Neuronal stem cell (in vitro differentiated cells): ENCODE data around the gene PRICKLE1. TPM values are rescaled to one million over a fixed set of nuclear protein-coding genes. Genes with fewer than 3 reads are reported as not detected.

Experiments
- DNase-seq: peaks from one replicate; pipeline ENCODE4 v3.0.0-alpha.2; 2013; ENCODE audit warnings: low spot score
- H2AFZ ChIP-seq: one replicate; pipeline ENCODE4 v1.6.1; 2013; ENCODE audit warnings: mild to moderate bottlenecking, low read length, inconsistent platforms
- H2AK5ac ChIP-seq: 2 replicates; pipeline ENCODE4 v1.6.1; 2013; ENCODE audit warnings: low read depth, mild to moderate bottlenecking, inconsistent platforms, low read length, moderate library complexity, mixed read lengths
- H2BK120ac ChIP-seq: 2 replicates; pipeline ENCODE4 v1.6.1; 2013; ENCODE audit warnings: low read depth, mild to moderate bottlenecking, inconsistent platforms, low read length, moderate library complexity, mixed read lengths
- H2BK12ac ChIP-seq: one replicate; pipeline ENCODE4 v1.6.1; 2013; ENCODE audit warnings: low read length, inconsistent platforms
- H2BK15ac ChIP-seq: 2 replicates; pipeline ENCODE4 v1.6.1; 2013; ENCODE audit warnings: mild to moderate bottlenecking, low read length, inconsistent platforms, mixed read lengths
- H2BK5ac ChIP-seq: one replicate; pipeline ENCODE4 v1.6.1; 2013; ENCODE audit warnings: inconsistent platforms, mild to moderate bottlenecking, low read length, moderate library complexity
- H3K14ac ChIP-seq: one replicate; pipeline ENCODE4 v1.6.1; 2013; ENCODE audit warnings: low read length, inconsistent platforms
- H3K18ac ChIP-seq: 2 replicates; pipeline ENCODE4 v1.6.1; 2013; ENCODE audit warnings: low read length, inconsistent platforms
- H3K23ac ChIP-seq: 2 replicates; pipeline ENCODE4 v1.6.1; 2013; ENCODE audit warnings: low read depth, mild to moderate bottlenecking, mixed read lengths, low read length, inconsistent platforms; ENCODE audit not compliant: poor library complexity
- H3K27ac ChIP-seq: replicated peaks from 3 replicates; pipeline ENCODE4 v1.5.1; 2013; ENCODE audit warnings: low read length, inconsistent platforms
- H3K27me3 ChIP-seq, 3 experiments: 2 replicates each; pipeline ENCODE4 v1.6.1; 2013; ENCODE audit warnings: low read length in 3 of 3, mild to moderate bottlenecking in 2 of 3, inconsistent platforms in 1 of 3, low read depth in 1 of 3, mixed read lengths in 1 of 3, moderate library complexity in 1 of 3; ENCODE audit not compliant: control insufficient read depth in 3 of 3, insufficient read depth in 3 of 3
- H3K36me3 ChIP-seq, 2 donors: replicated peaks in 1 of 2; 2 replicates each; pipeline ENCODE4 v1.6.1; 2013; ENCODE audit warnings: low read length in 2 of 2; ENCODE audit not compliant: control insufficient read depth in 2 of 2, insufficient read depth in 2 of 2
- H3K4ac ChIP-seq: 2 replicates; pipeline ENCODE4 v1.6.1; 2013; ENCODE audit warnings: inconsistent platforms, mild to moderate bottlenecking, low read length, moderate library complexity
- H3K4me1 ChIP-seq, 2 donors: 1 replicate in 1 of 2; 2 replicates in 1 of 2; pipeline ENCODE4 v1.6.1; 2013; ENCODE audit warnings: low read length in 2 of 2, low read depth in 1 of 2; ENCODE audit not compliant: control insufficient read depth in 2 of 2, insufficient read depth in 1 of 2
- H3K4me2 ChIP-seq: one replicate; pipeline ENCODE4 v1.6.1; 2013; ENCODE audit warnings: mild to moderate bottlenecking, low read length, inconsistent platforms; ENCODE audit not compliant: insufficient read depth, poor library complexity, severe bottlenecking
- H3K4me3 ChIP-seq, 2 donors: 2 replicates each; pipeline ENCODE4 v1.5.1; 2013; ENCODE audit warnings: low read length in 2 of 2, mild to moderate bottlenecking in 2 of 2, inconsistent platforms in 1 of 2, moderate library complexity in 1 of 2
- H3K79me1 ChIP-seq: one replicate; pipeline ENCODE4 v1.6.1; 2013; ENCODE audit warnings: low read depth, mild to moderate bottlenecking, inconsistent platforms, low read length, moderate library complexity
- H3K9ac ChIP-seq: one replicate; pipeline ENCODE4 v1.6.1; 2013; ENCODE audit warnings: mild to moderate bottlenecking, low read depth, low read length, inconsistent platforms; ENCODE audit not compliant: poor library complexity
- H3K9me3 ChIP-seq, 2 donors: replicated peaks in 1 of 2; 2 replicates each; pipeline versions ENCODE3 to v1.6.1; 2013; ENCODE audit warnings: low read length in 2 of 2, mild to moderate bottlenecking in 2 of 2, inconsistent platforms in 1 of 2, low read depth in 1 of 2, mixed read lengths in 1 of 2, moderate library complexity in 1 of 2; ENCODE audit not compliant: control insufficient read depth in 2 of 2, insufficient read depth in 1 of 2
- H4K8ac ChIP-seq: one replicate; pipeline ENCODE4 v1.6.1; 2013; ENCODE audit warnings: low read depth, mild to moderate bottlenecking, inconsistent platforms, low read length, moderate library complexity
- H4K91ac ChIP-seq: one replicate; pipeline ENCODE4 v1.6.1; 2013; ENCODE audit warnings: low read length, low read depth, mild to moderate bottlenecking, inconsistent platforms; ENCODE audit not compliant: poor library complexity
- WGBS, 2 donors: extraction: QIAGEN DNeasy Blood & Tissue Kit; methylation state at CpG; one replicate each; pipeline ENCODE4 v1.1.7; 2013; ENCODE audit warnings: missing lambda C conversion rate in 2 of 2, mixed read lengths in 1 of 2; ENCODE audit not compliant: insufficient read length in 2 of 2, insufficient replicate concordance in 1 of 2; ENCODE audit errors: extremely low coverage in 2 of 2; 5-methylcytosine and 5-hydroxymethylcytosine counted together
- polyA plus RNA-seq, 2 experiments: library from polyadenylated mRNA; stranded (reverse); fragments of 200-250 nt; gene quantifications; one replicate each; pipeline ENCODE4 v1.2.3, GENCODE V29; 2013

Gene PRICKLE1
- polyA plus RNA-seq (2013, experiment 1 of 2): 3.9 TPM
- 3.9 TPM for polyA plus RNA-seq (2013, experiment 2 of 2)

DNA sequence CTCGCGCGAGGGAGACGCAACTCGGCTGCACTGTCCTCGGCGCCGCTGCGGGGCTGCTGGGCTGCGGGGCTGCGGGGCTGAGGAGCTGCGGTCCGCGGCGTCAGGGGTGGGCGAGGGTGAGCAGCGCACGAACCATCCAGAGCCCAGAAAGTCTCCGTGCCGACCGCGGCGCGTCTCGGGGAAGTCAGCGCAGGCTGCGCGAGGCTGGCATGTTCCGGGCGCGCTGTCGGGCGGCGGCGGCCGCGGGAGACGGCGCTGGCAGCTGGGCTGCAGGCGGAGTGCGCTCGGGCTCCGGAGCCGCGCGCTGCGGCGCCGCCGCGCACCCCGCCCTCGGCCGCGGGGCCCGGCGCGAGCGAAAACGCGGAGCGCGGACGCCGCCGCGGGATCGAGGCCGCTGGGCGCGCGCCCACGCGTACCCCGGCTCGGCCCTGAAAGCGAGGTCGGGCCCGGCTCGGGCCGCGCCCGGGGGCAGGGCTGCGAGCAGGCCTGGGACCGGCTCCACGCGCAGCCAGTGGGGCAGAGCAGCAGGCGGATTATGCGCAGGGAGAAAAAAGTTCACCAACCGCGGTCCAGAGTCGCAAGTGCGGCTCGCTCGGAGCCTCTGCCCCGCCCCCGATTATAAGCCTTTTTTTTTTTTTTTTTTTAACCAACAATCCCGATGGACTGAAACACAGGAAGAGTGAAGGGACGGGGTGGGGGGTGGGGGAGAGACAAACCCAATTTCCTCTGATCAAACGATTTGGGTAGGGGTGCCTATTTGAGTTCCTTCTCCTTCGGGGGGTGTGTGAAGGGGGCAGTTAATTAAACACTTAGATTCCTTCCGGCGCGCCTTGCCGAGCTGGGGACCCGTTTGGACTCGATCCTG, at the start of gene PRICKLE1:
PRICKLE1 (minus strand) TSS at position 282 of the 865 bp plus-strand sequence. CDS start 117,230 bp downstream, outside the sequence.
- Histone ChIP-seq H3K27ac (no peak within 1 kb of the TSS), H2BK5ac (no peak within 1 kb of the TSS), H3K4me3 (peak within 1 kb of the TSS; percentile 54 to 97)

DNA sequence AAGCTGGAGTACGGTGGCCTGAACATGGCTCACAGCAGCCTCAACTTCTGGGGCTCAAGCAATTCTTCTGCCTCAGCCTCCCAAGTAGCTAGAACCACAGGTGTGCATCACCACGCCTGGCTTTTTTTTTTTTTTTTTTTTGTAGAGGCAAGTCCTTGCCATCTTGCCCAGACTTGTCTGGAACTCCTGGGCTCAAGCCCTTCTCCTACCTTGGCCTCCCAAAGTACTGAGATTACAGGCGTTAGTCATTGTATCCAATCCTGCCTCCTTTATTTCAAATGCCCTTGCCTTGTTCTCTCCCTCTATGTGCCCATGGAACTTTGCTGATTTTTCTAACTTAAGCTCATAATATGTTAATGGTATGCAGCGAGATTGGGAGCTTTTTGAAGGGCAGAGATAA, 49.2 kb upstream of the PRICKLE1 start:
- Histone ChIP-seq H3K4me3 (no peak overlapping the region), H4K91ac (no peak overlapping the region), H3K36me3 (no peaks in the 10 kb centered on the region), H3K27ac (no peak overlapping the region), H3K23ac (no peak overlapping the region), H3K4me2 (no peak overlapping the region), H2BK5ac (no peak overlapping the region), H3K14ac (no peak overlapping the region), H3K4me1 (no peaks in the 10 kb centered on the region), H4K8ac (no peak overlapping the region), H3K4ac (no peak overlapping the region), H3K27me3 (no peaks in the 10 kb centered on the region), H3K18ac (no peak overlapping the region), H3K9me3 (peaks cover 0 to 1% of the 10 kb centered on the region in 2 donors), H2AFZ (no peak overlapping the region), H2BK15ac (no peak overlapping the region), H2BK120ac (no peak overlapping the region), H2AK5ac (no peak overlapping the region), H3K9ac (no peak overlapping the region), H2BK12ac (no peak overlapping the region), H3K79me1 (no peaks in the 10 kb centered on the region)
- no CpG with 5 or more reads among the region's 4 CpGs for WGBS, 2 donors
- no peak for DNase-seq

More for the DNA sequence above, at the start of gene PRICKLE1:
- H3K79me1 ChIP-seq: no peaks in the 10 kb centered on the region
- peak within 1 kb of the TSS; percentile 94 for H3K18ac ChIP-seq
- no peak within 1 kb of the TSS for H2BK120ac ChIP-seq
- peak within 1 kb of the TSS; percentile 99 for H3K4me2 ChIP-seq
- H4K8ac ChIP-seq: no peak within 1 kb of the TSS
- peak within 1 kb of the TSS; percentile 86 for H3K9ac ChIP-seq
- peaks cover 0 to 17% (median 0%) of the 10 kb centered on the region in 3 experiments for H3K27me3 ChIP-seq
- H2AFZ ChIP-seq: peak within 1 kb of the TSS; percentile 96
- DNase-seq: peak; percentile 61
- H2BK15ac ChIP-seq: no peak within 1 kb of the TSS
- H3K4ac ChIP-seq: no peak within 1 kb of the TSS
- H2AK5ac ChIP-seq: peak within 1 kb of the TSS; percentile 60
- H3K9me3 ChIP-seq: no peaks in the 10 kb centered on the region
- no peaks in the 10 kb centered on the region for H3K36me3 ChIP-seq
- no peak within 1 kb of the TSS for H4K91ac ChIP-seq
- H3K4me1 ChIP-seq: peaks cover 6 to 10% of the 10 kb centered on the region in 2 donors
- peak within 1 kb of the TSS; percentile 76 for H3K23ac ChIP-seq
- WGBS, 2 donors: no CpG with 5 or more reads among the region's 107 CpGs
- peak within 1 kb of the TSS; percentile 68 for H2BK12ac ChIP-seq
- H3K14ac ChIP-seq: peak within 1 kb of the TSS; percentile 92

DNA sequence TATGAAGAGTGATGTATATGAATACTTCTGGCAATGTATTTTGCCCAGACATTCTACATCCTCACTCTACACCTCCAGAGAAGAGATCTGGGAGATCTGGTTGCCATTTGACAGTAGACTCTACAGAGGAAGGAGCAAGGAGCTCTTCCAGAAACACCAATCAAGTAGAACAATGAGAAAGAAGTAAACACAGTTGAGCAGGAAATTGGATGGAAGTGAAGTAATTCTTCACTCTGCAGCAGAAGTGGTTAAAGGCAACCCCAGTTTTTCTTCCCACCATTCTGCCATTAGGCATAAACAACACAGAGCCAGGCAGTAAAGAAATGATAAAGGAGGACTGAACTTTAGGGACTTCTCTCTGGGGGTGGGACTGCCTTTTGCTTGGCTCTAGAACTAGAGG, 48.5 kb upstream of the PRICKLE1 start:
- Histone ChIP-seq H3K9me3 (peaks cover 0 to 1% of the 10 kb centered on the region in 2 donors), H3K27ac (no peak overlapping the region), H4K91ac (no peak overlapping the region), H2BK15ac (no peak overlapping the region), H2BK5ac (no peak overlapping the region), H3K79me1 (no peaks in the 10 kb centered on the region), H2BK12ac (no peak overlapping the region), H3K4me1 (no peaks in the 10 kb centered on the region), H2BK120ac (no peak overlapping the region), H3K18ac (no peak overlapping the region), H3K4me3 (no peak overlapping the region), H3K23ac (no peak overlapping the region), H3K9ac (no peak overlapping the region), H3K4ac (no peak overlapping the region), H3K27me3 (no peaks in the 10 kb centered on the region), H3K4me2 (no peak overlapping the region), H2AK5ac (no peak overlapping the region), H3K36me3 (no peaks in the 10 kb centered on the region), H4K8ac (no peak overlapping the region), H2AFZ (peak overlapping the region; percentile 51), H3K14ac (no peak overlapping the region)
- DNase-seq: no peak

GRCh38 chr12:42636993-42637392, 47.4 kb upstream of the PRICKLE1 start:
- no peak overlapping the region for H3K9ac ChIP-seq
- H4K91ac ChIP-seq: no peak overlapping the region
- H3K4me2 ChIP-seq: no peak overlapping the region
- H3K27me3 ChIP-seq: no peaks in the 10 kb centered on the region
- no peak overlapping the region for H2AK5ac ChIP-seq
- DNase-seq: no peak
- H3K23ac ChIP-seq: no peak overlapping the region
- no CpG with 5 or more reads among the region's 21 CpGs for WGBS, 2 donors
- H4K8ac ChIP-seq: no peak overlapping the region
- H3K18ac ChIP-seq: no peak overlapping the region
- no peaks in the 10 kb centered on the region for H3K79me1 ChIP-seq
- no peak overlapping the region for H2BK5ac ChIP-seq
- no peaks in the 10 kb centered on the region for H3K36me3 ChIP-seq
- H3K9me3 ChIP-seq: peaks cover 0 to 1% of the 10 kb centered on the region in 2 donors
- H2AFZ ChIP-seq: no peak overlapping the region
- no peaks in the 10 kb centered on the region for H3K4me1 ChIP-seq
- H2BK12ac ChIP-seq: no peak overlapping the region
- H2BK120ac ChIP-seq: no peak overlapping the region
- H3K14ac ChIP-seq: no peak overlapping the region
- H3K4me3 ChIP-seq: no peak overlapping the region
- no peak overlapping the region for H3K27ac ChIP-seq
- no peak overlapping the region for H3K4ac ChIP-seq
- H2BK15ac ChIP-seq: no peak overlapping the region
